ENCODE measurements around the gene SLC22A2.

Gene SLC22A2

DNA sequence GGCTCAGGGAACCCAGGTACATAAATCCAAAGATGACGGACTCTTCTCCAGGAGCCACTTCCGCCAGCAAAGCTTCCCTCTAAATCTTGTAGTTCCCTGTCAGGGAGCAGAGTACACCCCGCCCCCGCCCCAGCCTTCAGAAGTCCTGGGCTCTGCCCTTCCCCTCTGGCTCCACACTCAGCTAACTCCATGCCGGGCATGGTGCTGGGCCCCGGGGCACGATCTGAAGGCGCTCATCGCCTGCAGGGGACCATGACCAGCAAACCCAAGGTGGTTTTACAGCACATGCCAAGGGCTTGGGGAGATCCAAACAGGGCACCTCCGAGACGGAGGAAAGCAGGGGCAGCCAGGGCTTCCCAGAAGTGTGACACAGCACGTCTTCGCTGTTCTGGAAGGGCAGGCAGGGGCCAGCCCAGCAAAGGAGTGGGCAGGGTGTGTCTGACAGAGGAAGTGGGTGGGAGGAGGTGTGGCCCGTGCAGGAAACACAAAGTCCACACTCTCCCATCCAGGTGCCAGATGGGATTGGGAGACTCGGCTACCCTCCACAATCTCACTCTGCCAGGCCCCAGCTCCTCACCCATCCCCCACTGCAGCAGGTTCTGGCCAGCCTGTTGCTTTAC lies 41.6 kb upstream of the SLC22A2 start:
- Histone ChIP-seq H2AFZ (no peak overlapping the region), H3K79me2 (no peaks in the 10 kb centered on the region), H3K4me3 (ENCODE audit: low read depth, low read length) (no peak overlapping the region), H3K4me2 (ENCODE audit: low read length) (no peak overlapping the region), H3K27ac (no peak overlapping the region), H3K36me3 (ENCODE audit: control insufficient read depth, insufficient read depth, low read length) (no peaks in the 10 kb centered on the region), H3K27me3 (ENCODE audit: control insufficient read depth, insufficient read depth, low read length) (no peaks in the 10 kb centered on the region), H3K9ac (no peak overlapping the region), H3K4me1 (no peaks in the 10 kb centered on the region), H3K9me3 (ENCODE audit: control insufficient read depth, low read length) (no peaks in the 10 kb centered on the region)
- TF ChIP-seq, protein P1, sequence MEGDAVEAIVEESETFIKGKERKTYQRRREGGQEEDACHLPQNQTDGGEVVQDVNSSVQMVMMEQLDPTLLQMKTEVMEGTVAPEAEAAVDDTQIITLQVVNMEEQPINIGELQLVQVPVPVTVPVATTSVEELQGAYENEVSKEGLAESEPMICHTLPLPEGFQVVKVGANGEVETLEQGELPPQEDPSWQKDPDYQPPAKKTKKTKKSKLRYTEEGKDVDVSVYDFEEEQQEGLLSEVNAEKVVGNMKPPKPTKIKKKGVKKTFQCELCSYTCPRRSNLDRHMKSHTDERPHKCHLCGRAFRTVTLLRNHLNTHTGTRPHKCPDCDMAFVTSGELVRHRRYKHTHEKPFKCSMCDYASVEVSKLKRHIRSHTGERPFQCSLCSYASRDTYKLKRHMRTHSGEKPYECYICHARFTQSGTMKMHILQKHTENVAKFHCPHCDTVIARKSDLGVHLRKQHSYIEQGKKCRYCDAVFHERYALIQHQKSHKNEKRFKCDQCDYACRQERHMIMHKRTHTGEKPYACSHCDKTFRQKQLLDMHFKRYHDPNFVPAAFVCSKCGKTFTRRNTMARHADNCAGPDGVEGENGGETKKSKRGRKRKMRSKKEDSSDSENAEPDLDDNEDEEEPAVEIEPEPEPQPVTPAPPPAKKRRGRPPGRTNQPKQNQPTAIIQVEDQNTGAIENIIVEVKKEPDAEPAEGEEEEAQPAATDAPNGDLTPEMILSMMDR (IDR thresholded peaks at IDR 0.05), result no peak

DNA sequence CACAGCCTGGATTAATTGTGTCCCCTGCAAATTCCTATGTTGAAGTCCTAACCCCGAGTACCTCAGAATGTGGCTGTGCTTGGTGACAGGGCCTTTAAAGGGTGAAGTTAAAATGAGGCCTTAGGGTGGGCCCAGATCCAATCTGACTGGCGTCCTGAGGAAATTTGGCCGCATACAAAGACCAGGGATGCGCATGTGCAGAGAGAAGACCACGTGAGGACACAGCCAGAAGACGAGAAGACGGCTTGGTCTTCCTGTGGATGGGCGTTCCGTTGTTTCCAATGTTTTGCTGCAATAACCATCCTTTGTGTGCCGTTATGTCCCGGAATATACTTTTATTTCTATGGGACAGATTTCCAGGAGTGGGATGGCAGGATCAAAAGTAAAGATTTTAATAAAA lies 40.9 kb upstream of the SLC22A2 start:
- H3K27me3 ChIP-seq (ENCODE audit: control insufficient read depth, insufficient read depth, low read length), result no peaks in the 10 kb centered on the region
- TF ChIP-seq, protein P1 (IDR thresholded peaks at IDR 0.05), result no peak
- H3K36me3 ChIP-seq (ENCODE audit: control insufficient read depth, insufficient read depth, low read length), result no peaks in the 10 kb centered on the region
- H2AFZ ChIP-seq, result no peak overlapping the region
- H3K4me2 ChIP-seq (ENCODE audit: low read length), result no peak overlapping the region
- no peaks in the 10 kb centered on the region for H3K9me3 ChIP-seq (ENCODE audit: control insufficient read depth, low read length)
- H3K27ac ChIP-seq, result no peak overlapping the region
- H3K9ac ChIP-seq, result no peak overlapping the region
- no peak overlapping the region for H3K4me3 ChIP-seq (ENCODE audit: low read depth, low read length)
- no peaks in the 10 kb centered on the region for H3K79me2 ChIP-seq
- H3K4me1 ChIP-seq, result no peaks in the 10 kb centered on the region

GRCh38 chr6:160298121-160298520 lies 39.5 kb upstream of the SLC22A2 start:
- Histone ChIP-seq H3K36me3 (ENCODE audit: control insufficient read depth, insufficient read depth, low read length) (no peaks in the 10 kb centered on the region), H3K4me1 (no peaks in the 10 kb centered on the region), H3K4me3 (ENCODE audit: low read depth, low read length) (no peak overlapping the region), H3K9ac (no peak overlapping the region), H3K9me3 (ENCODE audit: control insufficient read depth, low read length) (no peaks in the 10 kb centered on the region), H3K27me3 (ENCODE audit: control insufficient read depth, insufficient read depth, low read length) (no peaks in the 10 kb centered on the region), H3K4me2 (ENCODE audit: low read length) (no peak overlapping the region), H2AFZ (no peak overlapping the region), H3K27ac (no peak overlapping the region), H3K79me2 (no peaks in the 10 kb centered on the region)
- TF ChIP-seq, protein P1 (IDR thresholded peaks at IDR 0.05), result no peak

DNA sequence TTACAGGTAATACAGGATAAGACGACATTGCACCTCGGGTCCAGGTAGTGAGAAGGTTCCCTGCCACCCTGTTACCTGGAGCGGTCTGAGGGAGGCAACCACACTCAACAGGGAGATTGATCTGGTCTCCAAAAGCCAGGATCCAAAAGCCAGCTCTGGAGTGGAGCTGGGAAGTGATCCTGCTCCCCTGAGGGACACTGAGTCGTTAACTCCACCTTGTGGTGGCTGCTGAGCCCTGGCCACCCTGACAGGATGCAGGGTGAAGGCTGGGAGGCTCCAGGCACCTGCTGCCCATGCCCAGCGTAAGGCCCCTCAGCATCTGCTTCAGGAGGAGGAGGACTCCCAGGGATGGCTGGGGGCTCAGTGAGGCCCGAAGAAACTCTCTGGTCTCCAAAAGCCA lies 38.7 kb upstream of the SLC22A2 start:
- Histone ChIP-seq H3K4me1 (no peaks in the 10 kb centered on the region), H3K4me3 (ENCODE audit: low read depth, low read length) (no peak overlapping the region), H3K9me3 (ENCODE audit: control insufficient read depth, low read length) (no peaks in the 10 kb centered on the region), H3K27me3 (ENCODE audit: control insufficient read depth, insufficient read depth, low read length) (no peaks in the 10 kb centered on the region), H3K79me2 (no peaks in the 10 kb centered on the region), H3K9ac (no peak overlapping the region), H3K4me2 (ENCODE audit: low read length) (no peak overlapping the region), H3K27ac (no peak overlapping the region), H3K36me3 (ENCODE audit: control insufficient read depth, insufficient read depth, low read length) (no peaks in the 10 kb centered on the region), H2AFZ (no peak overlapping the region)
- TF ChIP-seq, protein P1 (IDR thresholded peaks at IDR 0.05), result no peak

DNA sequence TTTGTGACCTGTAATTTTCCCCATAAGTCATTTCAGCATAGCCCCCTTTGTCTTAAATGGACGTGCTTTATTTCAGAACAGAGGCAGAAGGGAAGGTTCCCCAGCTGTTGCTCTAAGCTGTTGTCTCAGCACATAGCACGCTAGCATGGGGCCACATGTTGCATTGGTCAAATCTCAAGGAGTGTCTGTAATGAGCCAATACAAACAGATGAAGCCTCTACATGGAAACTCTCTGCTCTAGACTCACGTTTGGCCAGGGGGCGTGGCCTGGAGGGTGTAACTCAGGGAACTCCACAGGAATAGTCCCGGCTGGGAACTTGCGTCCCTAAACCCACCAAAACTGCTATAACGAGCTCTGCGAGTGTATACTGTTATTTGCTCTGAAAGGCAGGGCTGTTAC lies 35.2 kb upstream of the SLC22A2 start:
- Histone ChIP-seq H3K79me2 (no peaks in the 10 kb centered on the region), H3K27me3 (ENCODE audit: control insufficient read depth, insufficient read depth, low read length) (no peaks in the 10 kb centered on the region), H3K4me3 (ENCODE audit: low read depth, low read length) (no peak overlapping the region), H3K4me1 (no peaks in the 10 kb centered on the region), H3K9ac (no peak overlapping the region), H3K4me2 (ENCODE audit: low read length) (no peak overlapping the region), H3K9me3 (ENCODE audit: control insufficient read depth, low read length) (no peaks in the 10 kb centered on the region), H3K27ac (no peak overlapping the region), H2AFZ (no peak overlapping the region), H3K36me3 (ENCODE audit: control insufficient read depth, insufficient read depth, low read length) (no peaks in the 10 kb centered on the region)
- TF ChIP-seq, protein P1 (IDR thresholded peaks at IDR 0.05), result no peak

Measured in parathyroid adenoma (tissue), 2 donors.